ENCODE results near the gene PBRM1. TPM values are rescaled to one million over a fixed set of nuclear protein-coding genes. Genes with fewer than 3 reads are reported as not detected.

Gene PBRM1
- total and polyA plus RNA-seq, 2 donors (not counting 3 experiments of a cell fraction or from before 2014, with no cell fraction given) = 26.7 to 87.1 TPM

- no peak for TF ChIP-seq POLR2AphosphoS5 (IDR thresholded peaks at IDR 0.05; ENCODE audit: insufficient read depth, low read depth, low read length)
- no peak for TF ChIP-seq JUN (IDR thresholded peaks at IDR 0.05; ENCODE audit: borderline replicate concordance, insufficient read depth, insufficient read length, low read depth)
- no peak for TF ChIP-seq EZH2 (IDR thresholded peaks at IDR 0.05; ENCODE audit: borderline replicate concordance, low read depth, low read length, severe bottlenecking)
- TF ChIP-seq MAX (IDR thresholded peaks at IDR 0.05; ENCODE audit: insufficient read depth, insufficient read length) = no peak
- TF ChIP-seq CTCF (IDR thresholded peaks at IDR 0.05; ENCODE audit: extremely low read depth in 1 of 2, insufficient read depth in 1 of 2, low read depth in 1 of 2, low read length in 2 of 2) = no peak
- no peak for TF ChIP-seq POLR2A (IDR thresholded peaks at IDR 0.05; ENCODE audit: low read depth, low read length)
- no peak for TF ChIP-seq FOS (IDR thresholded peaks at IDR 0.05; ENCODE audit: borderline replicate concordance, insufficient read depth, low read length)
- TF ChIP-seq GATA2 (IDR thresholded peaks at IDR 0.05; ENCODE audit: insufficient read depth, insufficient read length, low read depth, low read length) = no peak
- no peak for TF ChIP-seq MYC (IDR thresholded peaks at IDR 0.05; ENCODE audit: low read depth, low read length)
- DNase-seq (ENCODE audit: low read depth, low spot score) (no peak), FAIRE-seq (no peak)
- ChIA-PET CTCF (interaction anchor here (1.1 kb wide), 1 partner anchor 24 kb away, joined by 4 read pairs; no protein-coding TSS in a partner anchor), POLR2A (no interaction called here)
- Histone ChIP-seq H3K27me3 (ENCODE audit: control insufficient read depth in 2 of 2, insufficient read depth in 2 of 2, low read length in 2 of 2) (no peaks in the 10 kb centered on the region), H3K79me2 (ENCODE audit: control insufficient read depth, insufficient read depth, low read length) (peaks cover 5% of the 10 kb centered on the region), H4K20me1 (replicated peaks; ENCODE audit: control insufficient read depth, extremely low read depth, insufficient read depth, low read length) (no peaks in the 10 kb centered on the region), H3K9me1 (replicated peaks; ENCODE audit: control insufficient read depth, extremely low read depth, insufficient read depth, low read length) (no peaks in the 10 kb centered on the region), H3K9me3 (replicated peaks; ENCODE audit: control insufficient read depth, insufficient read depth, low read length) (no peaks in the 10 kb centered on the region), H2AFZ (ENCODE audit: low read depth, low read length) (no peak overlapping the region), H3K4me1 (ENCODE audit: control insufficient read depth, extremely low read depth, insufficient read depth, low read length) (no peaks in the 10 kb centered on the region), H3K4me2 (ENCODE audit: insufficient read depth, low read length) (no peak overlapping the region), H3K36me3 (ENCODE audit: control insufficient read depth in 2 of 2, extremely low read depth in 1 of 2, insufficient read depth in 2 of 2, low read length in 2 of 2) (peaks cover 11 to 13% of the 10 kb centered on the region in 2 experiments), H3K4me3 (replicated peaks in 1 of 3; ENCODE audit: insufficient read depth in 1 of 3, low read depth in 1 of 3, low read length in 3 of 3) (no peak overlapping the region), H3K27ac (ENCODE audit: insufficient read depth, low read depth, low read length) (no peak overlapping the region), H3K9ac (replicated peaks; ENCODE audit: extremely low read depth, insufficient read depth, low read length) (no peak overlapping the region)
- BruUV-seq (replicated peaks) = TSS peak; percentile 15
- dilution Hi-C loops (cut with MboI; ENCODE audit: extremely low pct_ligation_motif_present, low sequenced_read_pairs) = no loop called here
- intact Hi-C loops (cut with micrococcal nuclease) = no loop called here
Measured at GRCh38 chr3:52546111-52546901, 139.4 kb downstream of the PBRM1 start.
